Stomach (tissue), 4 donors: ENCODE data around the gene SEPTIN5.

Experiments used
- CTCF ChIP-seq, 7 experiments: fragments of 450-650 bp in 4 of 7; fragments of 200-600 bp in 3 of 7; sonication (generic) in 3 of 7; IDR thresholded peaks; one replicate each; pipeline ENCODE4 v1.5.1; 2016 to 2019; ENCODE audit warnings: antibody characterized with exemption in 7 of 7, control low read depth in 2 of 7, mild to moderate bottlenecking in 1 of 7
- EP300 ChIP-seq: sonication (generic); formaldehyde crosslinking; IDR thresholded peaks from one replicate; pipeline ENCODE4 v1.6.1; 2017; ENCODE audit warnings: antibody characterized with exemption
- POLR2A ChIP-seq, 4 donors: fragments of 450-650 bp; IDR thresholded peaks; one replicate each; pipeline ENCODE4 v1.6.1; 2016; ENCODE audit warnings: antibody characterized with exemption in 4 of 4, control low read depth in 2 of 4, mild to moderate bottlenecking in 1 of 4, moderate library complexity in 1 of 4
- POLR2AphosphoS5 ChIP-seq, 3 donors: sonication (generic); formaldehyde crosslinking; IDR thresholded peaks; one replicate each; pipeline ENCODE4 v1.6.1; 2016; ENCODE audit warnings: antibody characterized with exemption in 3 of 3

GRCh38 chr22:19687561-19688300 is 26.6 kb upstream of the SEPTIN5 start:
- TF ChIP-seq CTCF (IDR thresholded peaks at IDR 0.05) (no peak), POLR2A (IDR thresholded peaks at IDR 0.05) (no peak), POLR2AphosphoS5 (IDR thresholded peaks at IDR 0.05) (no peak), EP300 (no peak)
